ENCODE measurements around the gene ATG10.

- no peak for TF ChIP-seq CTCF (conservative IDR thresholded peaks at IDR 0.05 in 1 of 2, IDR thresholded peaks at IDR 0.05 in 1 of 2; ENCODE audit: extremely low read depth in 1 of 2, insufficient read depth in 1 of 2, low read depth in 1 of 2, low read length in 2 of 2)
- no peak for TF ChIP-seq EZH2 (IDR thresholded peaks at IDR 0.05; ENCODE audit: borderline replicate concordance, low read length)
Observed at GRCh38 chr5:82257729-82258128, 285.9 kb downstream of the ATG10 start.
